Esophagus squamous epithelium (tissue), 4 donors: ENCODE results near the gene ERMP1.

Experiments used
- CTCF ChIP-seq, 6 experiments: fragments of 450-650 bp in 4 of 6; fragments of 200-600 bp in 2 of 6; sonication (generic) in 2 of 6; IDR thresholded peaks; one replicate each; pipeline ENCODE4 v1.5.1; 2016 to 2019; ENCODE audit warnings: antibody characterized with exemption in 6 of 6, mild to moderate bottlenecking in 4 of 6, moderate library complexity in 4 of 6
- POLR2A ChIP-seq, 4 donors: fragments of 450-650 bp; IDR thresholded peaks; one replicate each; pipeline ENCODE4 v1.6.1; 2017; ENCODE audit warnings: antibody characterized with exemption in 4 of 4, mild to moderate bottlenecking in 4 of 4, moderate library complexity in 3 of 4

- no peak for TF ChIP-seq CTCF (IDR thresholded peaks at IDR 0.05)
- no peak for TF ChIP-seq POLR2A (IDR thresholded peaks at IDR 0.05)
These were observed 43.1 kb upstream of the ERMP1 start for GRCh38 chr9:5876026-5876425.
